ENCODE data around the gene SLC35F3. TPM values are rescaled to one million over a fixed set of nuclear protein-coding genes. Genes with fewer than 3 reads are reported as not detected.

SLC35F3 gene
- total and polyA plus RNA-seq, 2 experiments from 2014 or later = 1.0 to 3.2 TPM

GRCh38 chr1:234324821-234325220 is 420.3 kb downstream of the SLC35F3 start:
- Histone ChIP-seq H3K4me3 (no peak overlapping the region), H2AFZ (no peak overlapping the region), H3K27me3 (ENCODE audit: insufficient read depth) (peaks cover 4% of the 10 kb centered on the region; the same call in 1 of the 2 replicates), H3K4me2 (no peak overlapping the region), H4K20me1 (replicated peaks; ENCODE audit: insufficient read depth) (no peaks in the 10 kb centered on the region), H3K36me3 (ENCODE audit: insufficient read depth) (no peaks in the 10 kb centered on the region), H3F3A (replicated peaks; ENCODE audit: low read depth) (no peaks in the 10 kb centered on the region), H3K79me2 (replicated peaks; ENCODE audit: insufficient read depth) (no peaks in the 10 kb centered on the region), H3K27ac (ENCODE audit: low read depth) (no peak overlapping the region), H3K9me2 (ENCODE audit: insufficient read depth) (no peaks in the 10 kb centered on the region), H3K4me1 (ENCODE audit: insufficient read depth) (no peaks in the 10 kb centered on the region)
- no peaks in the 10 kb centered on the region for H3K36me3 Mint-ChIP-seq (ENCODE audit: low read depth)
- H3K27ac Mint-ChIP-seq = no peak overlapping the region
- H3K9me3 Mint-ChIP-seq = no peaks in the 10 kb centered on the region
- ATAC-seq (no peak), DNase-seq (ENCODE audit: low spot score) (no peak)
- peaks cover 10% of the 10 kb centered on the region; the same call in 2 of the 3 replicates for H3K4me1 Mint-ChIP-seq
- peaks cover 4% of the 10 kb centered on the region for H3K27me3 Mint-ChIP-seq (ENCODE audit: insufficient read depth, low read depth, poor library complexity)
- no peak overlapping the region for H3K4me3 Mint-ChIP-seq
- TF ChIP-seq ZNF331 (CRISPR knock-in tag; IDR thresholded peaks at IDR 0.05; ENCODE audit: low read depth) (no peak), ZNF462 (CRISPR knock-in tag; IDR thresholded peaks at IDR 0.05) (no peak), ETS1 (IDR thresholded peaks at IDR 0.05) (no peak), REST (IDR thresholded peaks at IDR 0.05; ENCODE audit: unreplicated experiment) (no peak), JUNB (IDR thresholded peaks at IDR 0.05; ENCODE audit: unreplicated experiment) (no peak), EZH2phosphoT487 (IDR thresholded peaks at IDR 0.05; ENCODE audit: unreplicated experiment) (no peak), EZH2 (IDR thresholded peaks at IDR 0.05; ENCODE audit: low read depth, unreplicated experiment) (no peak), CREB1 (CRISPR knock-in tag; IDR thresholded peaks at IDR 0.05; ENCODE audit: low read depth) (no peak), STAT1 (IDR thresholded peaks at IDR 0.05; ENCODE audit: unreplicated experiment) (no peak), NANOG (IDR thresholded peaks at IDR 0.05; ENCODE audit: borderline replicate concordance) (no peak)
